H1 (cell line): ENCODE data around the gene GALNT5. TPM values are rescaled to one million over a fixed set of nuclear protein-coding genes. Genes with fewer than 3 reads are reported as not detected.
A peak's percentile ranks its signal among the peaks of the same experiment; 100 is the strongest.

ENCODE experiments used
- CTCF ChIA-PET: fragments of 300-600 bp; sonication (Branson Sonifier 250); formaldehyde crosslinking; loops from one replicate; lab custom pipeline; 2021; ENCODE audit not compliant: partially characterized antibody; lab: Charles Lee
- POLR2A ChIA-PET: fragments of 300-600 bp; sonication (Branson Sonifier 250); formaldehyde crosslinking; loops from one replicate; lab custom pipeline; 2021; ENCODE audit warnings: inconsistent platforms; ENCODE audit not compliant: partially characterized antibody; lab: Charles Lee
- DNase-seq, 2 experiments: peaks; one replicate each; pipeline versions ENCODE4 v3.0.0 to v3.0.0-alpha.2; 2010 to 2022; ENCODE audit warnings: low spot score in 2 of 2, low read depth in 1 of 2, mixed read lengths in 1 of 2
- FAIRE-seq: peaks from 2 replicates; lab custom pipeline; 2011; peaks lifted over from hg19 to GRCh38; lab: Jason Lieb, UNC
- H2AFZ ChIP-seq: 2 replicates; pipeline ENCODE4 v1.8.1; 2012; ENCODE audit warnings: low read length, inconsistent platforms
- H2AK5ac ChIP-seq: 2 replicates; pipeline ENCODE4 v1.6.1; 2013; ENCODE audit warnings: low read depth, low read length
- H2BK120ac ChIP-seq: replicated peaks from 2 replicates; pipeline ENCODE3; 2013; ENCODE audit warnings: low read depth, low read length, inconsistent platforms
- H2BK12ac ChIP-seq: 2 replicates; pipeline ENCODE4 v1.6.1; 2013; ENCODE audit warnings: low read depth, low read length
- H2BK15ac ChIP-seq: 2 replicates; pipeline ENCODE4 v1.6.1; 2013; ENCODE audit warnings: low read length
- H2BK20ac ChIP-seq: 2 replicates; pipeline ENCODE4 v1.6.1; 2013; ENCODE audit warnings: low read length
- H2BK5ac ChIP-seq: 2 replicates; pipeline ENCODE4 v1.6.1; 2013; ENCODE audit warnings: low read depth, low read length
- H3K14ac ChIP-seq: 2 replicates; pipeline ENCODE4 v1.6.1; 2013; ENCODE audit warnings: inconsistent platforms; ENCODE audit not compliant: insufficient read length
- H3K18ac ChIP-seq: 2 replicates; pipeline ENCODE4 v1.6.1; 2013; ENCODE audit warnings: low read length; ENCODE audit errors: extremely low read depth
- H3K23ac ChIP-seq: 2 replicates; pipeline ENCODE4 v1.6.1; 2013; ENCODE audit warnings: inconsistent platforms; ENCODE audit not compliant: insufficient read length
- H3K23me2 ChIP-seq: 2 replicates; pipeline ENCODE4 v1.6.1; 2013; ENCODE audit warnings: low read depth, low read length
- H3K27ac ChIP-seq: 2 replicates; pipeline ENCODE4 v1.6.1; 2011; ENCODE audit warnings: low read depth, low read length, inconsistent platforms
- H3K27me3 ChIP-seq, 4 experiments: replicated peaks in 1 of 4; 1 replicate in 1 of 4; 2 replicates in 3 of 4; pipeline versions ENCODE4 v1.6.1 to v1.8.1; 2011 to 2013; ENCODE audit warnings: low read length in 3 of 4, mild to moderate bottlenecking in 3 of 4, inconsistent platforms in 2 of 4, mixed read lengths in 2 of 4, moderate library complexity in 1 of 4; ENCODE audit not compliant: control insufficient read depth in 3 of 4, insufficient read depth in 3 of 4; ENCODE audit errors: extremely low read depth in 1 of 4
- H3K36me3 ChIP-seq, 4 experiments: 2 replicates each; pipeline versions ENCODE4 v1.6.1 to v1.8.1; 2011 to 2013; ENCODE audit warnings: mild to moderate bottlenecking in 4 of 4, low read length in 3 of 4, moderate library complexity in 2 of 4, control low read depth in 1 of 4, inconsistent platforms in 1 of 4; ENCODE audit not compliant: insufficient read depth in 4 of 4, control insufficient read depth in 2 of 4
- H3K4ac ChIP-seq: replicated peaks from 2 replicates; pipeline ENCODE3; 2013; ENCODE audit warnings: low read length, low read depth, mixed read lengths, inconsistent platforms; ENCODE audit not compliant: insufficient read length
- H3K4me1 ChIP-seq, 4 experiments: replicated peaks in 1 of 4; 1 replicate in 1 of 4; 2 replicates in 3 of 4; pipeline versions ENCODE4 v1.6.1 to v1.8.1; 2011 to 2013; ENCODE audit warnings: low read length in 3 of 4, inconsistent platforms in 2 of 4, mixed read lengths in 1 of 4; ENCODE audit not compliant: insufficient read depth in 4 of 4, control insufficient read depth in 3 of 4
- H3K4me2 ChIP-seq, 2 experiments: 2 replicates each; pipeline versions ENCODE4 v1.6.1 to v1.8.1; 2011 to 2013; ENCODE audit warnings: low read depth in 2 of 2, low read length in 2 of 2, control low read depth in 1 of 2, inconsistent platforms in 1 of 2, mild to moderate bottlenecking in 1 of 2; ENCODE audit not compliant: insufficient read depth in 1 of 2
- H3K4me3 ChIP-seq, 4 experiments: fragments of 200-600, 300-600 bp in 1 of 4; sonication (generic), shearing (Covaris generic), sonication (Bioruptor Twin) in 1 of 4; 2 replicates each; pipeline versions ENCODE4 v1.5.1 to v1.8.1; 2011 to 2016; ENCODE audit warnings: low read length in 4 of 4, low read depth in 3 of 4, control low read depth in 2 of 4, inconsistent platforms in 2 of 4, mild to moderate bottlenecking in 2 of 4, mixed read lengths in 1 of 4, moderate library complexity in 1 of 4; ENCODE audit not compliant: insufficient read depth in 2 of 4; ENCODE audit errors: extremely low read depth in 1 of 4
- H3K56ac ChIP-seq: replicated peaks from 2 replicates; pipeline ENCODE3; 2013; ENCODE audit warnings: low read depth, mild to moderate bottlenecking, mixed read lengths, low read length, inconsistent platforms; ENCODE audit not compliant: insufficient read length
- H3K79me1 ChIP-seq: 2 replicates; pipeline ENCODE4 v1.6.1; 2013; ENCODE audit warnings: low read depth, low read length, control low read depth
- H3K79me2 ChIP-seq, 2 experiments: 2 replicates each; pipeline versions ENCODE4 v1.6.1 to v1.8.1; 2012 to 2013; ENCODE audit warnings: low read length in 2 of 2, mild to moderate bottlenecking in 2 of 2, inconsistent platforms in 1 of 2; ENCODE audit not compliant: insufficient read depth in 2 of 2, control insufficient read depth in 1 of 2
- H3K9ac ChIP-seq, 4 experiments: replicated peaks in 1 of 4; 1 replicate in 1 of 4; 2 replicates in 3 of 4; pipeline versions ENCODE4 v1.6.1 to v1.8.1; 2011 to 2013; ENCODE audit warnings: low read depth in 3 of 4, low read length in 3 of 4, control low read depth in 2 of 4, mild to moderate bottlenecking in 2 of 4, moderate library complexity in 2 of 4, inconsistent platforms in 1 of 4; ENCODE audit errors: extremely low read depth in 1 of 4
- H3K9me3 ChIP-seq, 2 experiments: 2 replicates each; pipeline versions ENCODE4 v1.6.1 to v1.8.1; 2012 to 2013; ENCODE audit warnings: mild to moderate bottlenecking in 2 of 2, moderate library complexity in 2 of 2, control low read depth in 1 of 2, inconsistent platforms in 1 of 2, low read depth in 1 of 2, low read length in 1 of 2, mixed read lengths in 1 of 2; ENCODE audit not compliant: insufficient read depth in 2 of 2
- H4K20me1 ChIP-seq, 2 experiments: replicated peaks in 1 of 2; 2 replicates each; pipeline versions ENCODE3 to v1.8.1; 2011 to 2013; ENCODE audit warnings: inconsistent platforms in 2 of 2, low read length in 2 of 2, mild to moderate bottlenecking in 1 of 2; ENCODE audit not compliant: insufficient read depth in 2 of 2, control insufficient read depth in 1 of 2
- H4K5ac ChIP-seq: 2 replicates; pipeline ENCODE4 v1.6.1; 2013; ENCODE audit warnings: low read length, low read depth, mixed read lengths, inconsistent platforms; ENCODE audit not compliant: insufficient read length
- H4K8ac ChIP-seq: 2 replicates; pipeline ENCODE4 v1.8.0; 2013; ENCODE audit warnings: mild to moderate bottlenecking, moderate library complexity, low read length, inconsistent platforms; ENCODE audit not compliant: insufficient read depth; ENCODE audit errors: extremely low read depth
- H4K91ac ChIP-seq: replicated peaks from 2 replicates; pipeline ENCODE3; 2013; ENCODE audit warnings: low read length, mixed read lengths, inconsistent platforms; ENCODE audit not compliant: insufficient read length
- CBX8 ChIP-seq: fragments of 300-800, 300-1000 bp; sonication (generic); IDR thresholded peaks from 2 replicates; pipeline ENCODE4 v1.7.1; 2016; ENCODE audit warnings: low read depth, low read length, borderline replicate concordance
- EGR1 ChIP-seq: IDR thresholded peaks from 2 replicates; pipeline ENCODE4 v1.6.1; 2011; ENCODE audit warnings: low read depth, low read length, borderline replicate concordance
- EP300 ChIP-seq, 2 experiments: IDR thresholded peaks; 1 replicate in 1 of 2; 2 replicates in 1 of 2; pipeline ENCODE4 v1.6.1; 2011 to 2012; ENCODE audit warnings: low read depth in 2 of 2, low read length in 2 of 2, mild to moderate bottlenecking in 2 of 2, borderline replicate concordance in 1 of 2, inconsistent platforms in 1 of 2, moderate library complexity in 1 of 2
- FOSL1 ChIP-seq: IDR thresholded peaks from 2 replicates; pipeline ENCODE4 v1.6.1; 2011; ENCODE audit warnings: mild to moderate bottlenecking, low read depth, low read length, moderate library complexity; ENCODE audit not compliant: insufficient read depth
- JUND ChIP-seq: IDR thresholded peaks from 2 replicates; pipeline ENCODE4 v1.6.1; 2011; ENCODE audit warnings: mild to moderate bottlenecking, improper control_type of control experiment, low read length
- KDM1A ChIP-seq: fragments of 200-600, 300-600 bp; sonication (generic); IDR thresholded peaks from 2 replicates; pipeline ENCODE4 v1.7.1; 2016; ENCODE audit warnings: mild to moderate bottlenecking, low read length, borderline replicate concordance
- TEAD4 ChIP-seq: IDR thresholded peaks from 2 replicates; pipeline ENCODE4 v1.6.1; 2012; ENCODE audit warnings: low read depth, low read length, inconsistent platforms, mixed read lengths
- WGBS, 2 experiments: shearing (Covaris generic) in 1 of 2; methylation state at CpG; one replicate each; pipeline versions ENCODE4 v1.1.6 to v1.1.7; 2013 to 2015; ENCODE audit warnings: low lambda C conversion rate in 2 of 2, mixed read lengths in 2 of 2, inconsistent platforms in 1 of 2, low coverage in 1 of 2, missing lambda C conversion rate in 1 of 2; ENCODE audit not compliant: insufficient replicate concordance in 2 of 2, insufficient coverage in 1 of 2, insufficient read length in 1 of 2; ENCODE audit errors: extremely low coverage in 1 of 2, missing lambda C conversion rate in 1 of 2; 5-methylcytosine and 5-hydroxymethylcytosine counted together
- polyA plus RNA-seq, 7 experiments: library from polyadenylated mRNA; depleted of rRNA in 3 of 7; stranded (reverse) in 5 of 7; unstranded in 2 of 7; fragments of >200 nt in 5 of 7; fragments of 200-250 nt in 2 of 7; gene quantifications; 1 replicate in 5 of 7; 2 replicates in 1 of 7; 4 replicates in 1 of 7; pipeline versions ENCODE4 v1.2.1 to v1.2.3, GENCODE V29; 2011 to 2013; ENCODE audit warnings: missing spikeins in 2 of 7, mixed read lengths in 2 of 7
- total RNA-seq: library from RNA; stranded (reverse); fragmentation: NEBNext Ultra II Directional; extraction: Animal tissue kit (Norgen Biotek cat#: 25700); gene quantifications from 2 replicates; pipeline ENCODE4 v1.2.1, GENCODE V29; 2021

The GALNT5 gene
- total and polyA plus RNA-seq, 2 of the 8 experiments (the other 6 are each of a cell fraction or from before 2014, with no cell fraction given), result 0.02 to 0.06 TPM

DNA sequence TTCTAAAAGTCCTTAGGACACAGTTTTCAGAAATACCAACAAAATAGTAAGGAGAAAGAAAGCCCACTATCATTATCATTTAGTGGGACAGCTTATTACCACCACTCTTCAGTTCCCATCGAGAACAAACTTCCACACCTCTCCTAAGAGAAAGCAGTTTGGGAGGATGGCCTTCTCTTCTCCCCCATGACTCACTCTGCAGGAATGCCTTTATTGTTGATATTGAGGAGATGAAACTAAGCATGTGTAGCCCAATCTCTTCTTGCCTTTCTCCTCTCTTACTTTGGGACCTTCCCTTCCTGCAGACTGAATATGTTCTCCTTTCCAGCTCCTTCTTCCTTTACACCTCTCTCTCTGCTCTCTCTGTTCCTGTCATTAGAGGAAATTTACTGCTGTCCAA, 98.1 kb downstream of the GALNT5 start:
- no peak overlapping the region for H3K27ac ChIP-seq
- no peak overlapping the region for H2BK12ac ChIP-seq
- H3K36me3 ChIP-seq, result no peaks in the 10 kb centered on the region
- no peak overlapping the region for H2BK120ac ChIP-seq
- H3K18ac ChIP-seq, result no peak overlapping the region
- no peak overlapping the region for H4K91ac ChIP-seq
- H4K5ac ChIP-seq, result no peak overlapping the region
- no peak overlapping the region for H3K4me2 ChIP-seq
- POLR2A ChIA-PET, result no interaction called here
- CTCF ChIA-PET, result interaction anchor here (1.5 to 3.2 kb wide), 2 partner anchors 19 to 28 kb away, joined by 5 to 26 read pairs; no protein-coding TSS in a partner anchor
- H3K4me1 ChIP-seq, result no peaks in the 10 kb centered on the region
- no peak overlapping the region for H2BK20ac ChIP-seq
- peak overlapping the region; percentile 85; the same call in 1 of the 2 replicates for H2AFZ ChIP-seq
- no peaks in the 10 kb centered on the region; a peak in 1 of 4 replicates for H3K9me3 ChIP-seq
- no peak overlapping the region for H4K8ac ChIP-seq
- H2BK5ac ChIP-seq, result no peak overlapping the region
- H3K9ac ChIP-seq, result no peak overlapping the region
- no peak overlapping the region for H2BK15ac ChIP-seq
- H3K14ac ChIP-seq, result no peak overlapping the region
- no peak overlapping the region for H3K4me3 ChIP-seq
- H3K23me2 ChIP-seq, result no peaks in the 10 kb centered on the region
- H2AK5ac ChIP-seq, result no peak overlapping the region
- no peaks in the 10 kb centered on the region for H4K20me1 ChIP-seq
- TF ChIP-seq TEAD4, result 0 out of 2 replicates have a peak, but pooled peaks have one; percentile 10
- TF ChIP-seq EGR1, result no peak
- no peak for TF ChIP-seq EP300 (IDR thresholded peaks at IDR 0.05; ENCODE audit: borderline replicate concordance in 1 of 2, low read depth in 2 of 2, low read length in 2 of 2)
- TF ChIP-seq JUND, result peak; percentile 93
- TF ChIP-seq FOSL1, result no peak
- TF ChIP-seq CBX8, result no peak
- no peak for TF ChIP-seq KDM1A
- H3K23ac ChIP-seq, result no peak overlapping the region
- no peaks in the 10 kb centered on the region for H3K79me2 ChIP-seq
- WGBS, 2 experiments, result 92% methylated on average over 1 of the region's 1 CpG; no CpG with 5 or more reads in 1 of the 2 experiments
- DNase-seq (no peak), FAIRE-seq (no peak)
- no peaks in the 10 kb centered on the region for H3K79me1 ChIP-seq
- H3K56ac ChIP-seq, result no peak overlapping the region
- no peak overlapping the region for H3K4ac ChIP-seq
- H3K27me3 ChIP-seq, result peaks cover 0 to 1% (median 0%) of the 10 kb centered on the region in 4 experiments; a peak in 1 of 7 replicates
